ENCODE results near the gene CFAP97D2.

DNA sequence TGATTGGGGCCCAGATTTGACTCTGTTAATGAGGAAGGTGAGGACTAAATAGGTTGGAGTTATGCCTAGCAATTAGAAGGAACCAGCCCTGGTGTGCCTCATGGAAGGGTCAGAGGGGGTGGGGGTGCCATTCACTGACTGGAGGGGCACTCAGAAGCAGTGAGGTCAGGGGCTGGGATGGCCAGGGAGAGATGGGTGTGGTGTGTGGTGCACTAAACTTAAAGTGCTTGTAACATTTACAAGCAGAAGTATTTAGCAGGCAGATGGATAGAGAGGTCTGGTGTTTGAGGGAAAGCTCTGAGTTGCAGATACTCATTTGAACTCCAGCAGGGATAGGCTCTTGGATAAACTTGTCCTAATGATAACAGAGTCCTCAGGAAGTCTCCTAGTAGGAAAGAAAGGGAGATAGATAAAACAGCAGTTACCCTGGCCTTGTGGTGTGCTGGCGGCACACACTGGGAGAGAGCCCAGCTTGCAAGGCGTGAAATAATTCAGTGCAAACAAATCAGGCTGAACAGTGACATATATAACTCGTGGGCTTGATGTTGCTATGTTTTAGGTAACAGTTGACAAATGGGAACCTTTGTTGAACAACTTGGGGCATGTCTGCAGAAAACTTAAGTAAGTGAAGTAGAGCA, 82.4 kb downstream of the CFAP97D2 start:
- TF ChIP-seq CTCF (IDR thresholded peaks at IDR 0.05) (no peak), POLR2A (IDR thresholded peaks at IDR 0.05) (no peak), EP300 (IDR thresholded peaks at IDR 0.05) (no peak)
